Activated T-helper 9 cell treated with anti-CD3 and anti-CD28 coated beads, Interleukin-2, amount 50 U/mL, for 16 hours (primary cell): ENCODE results near the gene SSPN.

Experiments used
- DNase-seq: peaks from one replicate; pipeline ENCODE4 v3.0.0-alpha.2; 2020; ENCODE audit warnings: low read depth

SSPN gene, protein sequence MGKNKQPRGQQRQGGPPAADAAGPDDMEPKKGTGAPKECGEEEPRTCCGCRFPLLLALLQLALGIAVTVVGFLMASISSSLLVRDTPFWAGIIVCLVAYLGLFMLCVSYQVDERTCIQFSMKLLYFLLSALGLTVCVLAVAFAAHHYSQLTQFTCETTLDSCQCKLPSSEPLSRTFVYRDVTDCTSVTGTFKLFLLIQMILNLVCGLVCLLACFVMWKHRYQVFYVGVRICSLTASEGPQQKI

DNA sequence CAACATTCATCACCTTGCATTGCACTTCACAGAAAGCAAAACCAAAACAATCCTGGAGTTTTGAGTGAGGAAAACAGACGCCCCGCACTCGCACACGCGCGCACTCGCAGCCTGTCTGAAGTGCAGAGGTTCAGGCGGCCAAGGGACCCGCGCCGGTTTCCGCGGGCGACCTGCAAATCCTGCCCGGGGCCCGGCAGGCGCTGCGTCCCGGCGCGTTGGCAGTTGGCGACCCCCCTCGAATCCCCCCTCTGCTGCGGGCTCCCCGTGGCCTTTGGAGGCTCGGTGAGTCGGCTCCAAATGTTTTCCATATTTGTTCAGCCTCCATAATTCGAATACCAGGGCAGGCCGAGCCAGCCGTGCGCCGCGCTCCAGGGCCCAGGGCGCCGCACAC lies at the start of gene SSPN:
Gene SSPN, plus strand, starts transcription at position 324 of the 391 bp plus-strand sequence. CDS start 100 bp downstream, outside the sequence.
- DNase-seq: no peak

DNA sequence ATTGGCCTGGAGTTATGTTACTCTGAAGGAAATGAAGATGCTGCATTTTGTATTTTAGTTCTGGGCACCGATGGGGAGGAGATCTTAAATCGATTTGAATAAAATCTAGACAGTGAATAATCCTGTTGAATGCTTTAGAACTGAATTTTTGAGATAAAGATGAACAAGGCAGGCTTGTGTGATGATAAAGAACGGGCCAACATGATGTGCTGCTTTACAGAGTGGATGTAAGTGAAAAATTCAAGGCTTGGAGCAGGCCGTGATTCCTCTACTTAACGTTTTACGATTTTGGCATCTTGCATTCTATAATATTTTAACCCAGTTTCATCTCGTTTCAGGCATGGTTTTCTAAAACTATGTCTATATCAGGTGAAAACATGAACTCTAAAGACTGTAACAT lies 47.1 kb upstream of the SSPN start:
- no peak for DNase-seq

DNA sequence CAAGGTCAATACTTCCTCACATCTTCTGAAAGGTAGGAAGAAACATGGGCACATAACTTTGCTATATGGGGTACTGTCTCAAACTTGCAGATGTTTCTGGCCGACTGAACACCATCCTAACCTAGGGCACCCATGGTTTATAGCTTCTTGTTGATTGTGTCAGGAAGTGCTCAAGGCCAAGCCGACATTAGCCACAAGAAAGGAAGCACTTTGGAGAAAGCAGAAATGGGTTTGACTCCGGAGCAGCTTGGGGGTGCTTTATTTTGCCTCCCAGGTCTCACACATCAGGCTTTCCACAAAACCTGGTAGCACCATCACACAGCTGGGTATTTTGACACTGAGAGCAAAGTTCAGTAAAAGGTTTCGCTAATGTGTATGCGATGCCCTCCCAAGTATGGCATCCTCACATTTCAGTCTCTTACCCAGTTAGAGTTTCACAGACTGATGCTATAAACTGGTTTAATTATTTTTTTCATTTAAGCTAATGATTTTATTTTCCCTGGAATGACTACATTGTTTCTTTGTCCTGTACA lies 45.3 kb upstream of the SSPN start:
- DNase-seq: no peak

DNA sequence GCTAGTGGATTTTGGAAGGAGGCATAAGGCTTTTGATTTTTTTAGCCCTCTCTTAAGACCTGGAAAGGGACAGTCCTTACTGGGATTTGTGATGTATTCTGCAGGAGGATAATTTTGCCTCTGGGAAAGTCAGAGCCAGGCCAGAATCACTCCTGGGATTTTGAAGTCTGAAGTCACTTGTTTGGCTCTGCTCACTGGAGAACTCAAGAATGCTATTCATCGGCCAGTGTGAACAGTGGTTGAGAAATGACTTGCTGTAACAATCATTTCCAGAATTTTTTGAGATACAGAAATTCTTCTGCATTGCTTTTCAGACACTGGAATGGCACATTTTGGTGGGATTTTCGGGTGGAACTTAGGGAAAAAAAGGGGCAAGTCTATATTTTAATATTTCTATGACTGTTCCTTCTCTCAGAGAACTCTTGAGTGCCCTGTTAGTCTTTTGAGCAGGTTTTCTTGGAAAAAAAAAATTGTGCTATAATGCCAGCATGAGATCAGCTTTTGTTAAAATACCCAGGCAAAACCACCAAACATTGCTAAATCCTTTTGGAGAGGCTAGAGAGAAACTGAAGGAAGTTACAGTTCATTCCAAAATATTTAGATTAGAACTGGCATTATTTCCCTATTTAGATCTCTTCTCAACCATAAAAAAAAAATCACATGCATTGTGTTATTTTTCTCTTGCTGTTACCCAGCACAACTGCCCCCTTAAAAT lies 44.5 kb upstream of the SSPN start:
- no peak for DNase-seq

DNA sequence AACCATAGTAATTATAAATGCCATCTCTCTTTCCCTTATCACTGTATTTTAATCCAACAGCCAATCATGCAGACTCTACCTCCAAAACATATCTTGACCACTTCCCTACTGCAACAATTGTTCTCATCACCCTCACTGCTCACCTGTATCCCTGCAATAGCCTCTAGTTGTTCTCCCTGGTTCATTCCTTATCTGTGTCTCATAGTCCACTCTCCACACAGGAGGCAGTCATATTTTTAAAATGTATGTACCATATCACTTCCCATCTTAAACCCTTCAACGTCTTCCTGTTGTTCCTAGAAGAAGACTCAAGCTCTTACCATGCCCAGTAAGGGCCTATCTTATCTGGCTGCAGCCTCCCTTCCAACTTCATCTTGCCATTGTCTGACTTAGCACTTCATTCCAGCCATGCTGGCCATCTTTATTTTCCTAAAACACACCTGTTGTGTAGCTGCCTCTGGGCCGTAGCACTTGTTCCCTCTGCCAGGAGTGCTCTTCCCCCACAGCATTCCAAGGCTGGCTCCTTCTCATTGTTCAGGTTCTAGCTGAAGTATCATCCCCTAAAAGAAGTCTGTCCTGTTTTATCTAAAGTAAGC lies 42.8 kb upstream of the SSPN start:
- no peak for DNase-seq

DNA sequence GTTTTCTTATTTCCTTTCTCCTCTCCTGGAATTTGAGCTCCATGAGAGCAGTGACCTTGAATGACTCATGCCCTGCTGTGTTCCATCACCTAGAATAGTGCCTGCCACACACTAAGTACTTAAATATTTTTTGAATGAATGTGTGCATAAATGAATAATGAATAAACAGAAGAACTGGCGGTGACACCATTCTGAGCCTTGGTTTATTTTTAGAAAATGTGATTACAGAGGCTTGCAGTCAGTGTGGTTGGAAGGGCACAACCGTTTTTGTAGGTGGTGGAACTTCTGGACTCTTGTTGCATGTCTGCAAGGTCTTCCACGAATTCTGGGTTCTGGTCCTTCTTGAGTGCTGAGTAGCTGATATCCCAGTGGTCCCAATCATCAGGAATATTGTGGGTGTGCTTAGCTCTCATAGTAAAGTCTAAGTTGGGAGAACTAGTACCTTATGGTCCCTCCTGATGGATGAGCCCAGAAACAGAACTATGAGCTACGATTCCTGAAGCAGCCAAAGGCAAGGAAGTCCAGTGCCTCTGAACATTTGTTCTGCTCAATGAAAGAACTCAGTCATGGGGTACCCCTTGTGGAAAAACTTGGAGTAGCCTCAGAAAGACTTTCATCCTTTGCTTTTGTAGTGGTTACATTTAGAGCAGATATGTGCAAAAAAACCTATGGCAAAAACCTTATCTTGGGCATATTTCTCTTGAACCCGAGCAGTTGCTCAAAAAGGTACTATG lies 41.8 kb upstream of the SSPN start:
- DNase-seq: no peak

DNA sequence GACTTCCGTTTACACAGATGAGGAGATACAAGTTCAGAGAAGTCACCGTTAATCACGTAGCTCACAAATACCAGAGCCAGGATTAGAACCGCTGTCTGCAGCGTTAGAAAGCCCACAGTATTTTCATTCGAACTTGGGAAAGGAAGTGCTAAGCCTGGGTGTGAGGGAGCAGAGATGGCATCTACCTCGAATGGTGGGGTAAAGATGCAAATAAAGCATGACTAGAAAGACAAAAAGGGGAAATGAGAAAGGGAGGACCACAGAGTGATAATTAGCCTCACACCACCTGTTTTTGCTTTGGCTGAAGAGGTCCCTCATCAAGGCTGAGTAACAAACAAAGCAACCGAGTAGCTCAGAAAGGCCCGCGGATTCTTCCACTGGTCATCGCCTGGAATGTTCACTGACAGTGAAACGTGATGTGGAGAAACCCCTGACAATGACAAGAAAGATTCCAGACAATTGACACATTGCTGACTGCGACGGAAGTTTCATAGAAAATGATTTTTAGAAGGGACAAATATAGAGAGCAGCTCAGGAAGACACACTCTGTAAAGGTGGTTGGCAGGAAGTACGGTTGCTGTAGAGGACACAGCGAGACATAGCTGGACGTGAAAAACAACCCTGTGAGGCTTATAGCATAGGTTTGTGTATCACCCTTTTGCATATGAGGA lies 39.0 kb upstream of the SSPN start:
- DNase-seq: no peak

DNA sequence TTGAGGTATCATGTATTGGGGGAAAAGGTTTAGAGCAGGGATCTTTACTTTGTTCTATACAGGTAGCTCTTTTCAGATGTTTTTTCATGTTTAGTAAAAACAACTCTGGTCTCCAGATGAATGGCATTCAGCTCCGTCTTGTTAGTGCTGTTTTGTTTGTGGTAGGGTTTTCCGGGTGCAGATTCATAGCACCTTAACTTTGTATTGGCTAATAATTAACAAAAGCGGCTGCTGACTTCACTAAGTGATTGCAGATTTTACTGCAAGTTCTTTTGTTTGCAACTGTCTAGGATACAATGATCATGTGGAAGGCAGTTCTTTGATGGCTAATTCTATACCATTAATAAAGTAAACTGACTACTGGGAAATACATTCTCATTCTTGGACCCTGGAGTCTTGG lies 38.4 kb upstream of the SSPN start:
- DNase-seq: no peak

DNA sequence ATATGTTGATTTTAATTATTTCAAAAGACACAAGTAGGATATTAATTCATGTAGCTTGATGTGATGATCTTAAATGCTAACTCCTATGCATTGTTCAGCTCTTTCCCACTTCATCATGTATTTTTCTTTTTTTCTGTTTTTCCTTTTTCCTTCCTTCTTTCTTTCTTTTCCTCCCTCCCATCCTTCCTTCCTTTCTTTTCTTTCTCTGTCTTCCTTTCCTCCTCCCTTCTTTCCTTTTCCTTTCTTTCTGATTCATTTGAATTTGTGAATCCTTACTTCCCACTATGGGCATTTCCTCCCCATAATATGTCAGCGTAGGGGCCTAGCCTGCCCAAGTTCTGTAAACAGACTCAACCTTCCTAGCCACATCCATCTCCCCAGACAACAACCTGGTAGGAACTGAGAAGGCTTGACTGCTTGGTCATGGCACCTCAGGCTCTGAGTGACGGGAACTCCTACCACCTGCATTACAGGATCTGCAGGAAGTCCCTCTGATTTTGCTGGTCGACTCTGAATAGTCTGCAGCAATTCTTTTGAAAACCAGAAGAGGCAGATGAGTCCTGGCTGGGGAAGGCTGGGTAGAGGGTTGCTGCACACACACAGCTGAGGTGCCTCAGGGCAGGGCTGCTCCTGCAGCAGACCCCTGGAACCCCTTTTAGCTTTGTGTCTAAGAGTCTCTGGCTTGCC lies 37.2 kb upstream of the SSPN start:
- no peak for DNase-seq

DNA sequence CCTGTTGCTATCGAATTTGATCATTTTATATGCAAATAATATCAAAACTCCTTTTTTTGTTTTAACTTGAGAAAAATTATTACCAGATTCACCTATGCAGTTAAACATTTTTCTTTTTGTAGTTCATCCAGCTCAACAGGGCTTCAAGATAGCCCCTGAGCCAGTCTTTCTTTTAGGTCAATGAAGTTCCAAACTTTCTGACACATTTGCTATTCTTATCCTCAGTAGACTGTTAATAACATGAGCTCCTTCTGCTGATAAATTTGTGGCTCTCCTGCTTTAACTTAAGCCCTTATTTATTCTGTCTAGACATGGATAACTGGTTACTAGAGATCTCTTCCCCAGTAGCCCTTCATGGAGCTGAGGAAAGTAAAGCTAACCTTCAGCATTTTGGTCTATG lies 33.2 kb upstream of the SSPN start:
- DNase-seq: no peak

DNA sequence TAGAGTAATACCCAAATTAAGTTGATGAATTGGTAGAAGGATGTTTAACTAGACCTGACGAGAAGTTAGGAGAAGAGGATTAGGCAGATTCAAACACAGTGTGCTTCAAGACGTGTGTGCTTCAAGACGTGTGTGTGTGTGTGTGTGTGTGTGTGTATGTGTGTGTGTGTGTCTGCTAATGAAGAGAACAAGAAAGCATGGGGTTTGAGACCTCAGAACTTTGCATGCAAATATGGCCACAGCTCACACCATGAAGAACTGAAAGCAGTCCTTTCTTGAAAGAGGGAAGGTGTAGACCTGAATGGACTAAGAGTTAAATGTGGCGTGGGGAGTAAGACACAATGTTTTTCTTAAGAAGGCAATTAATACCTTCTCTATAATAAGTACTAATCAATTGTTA lies 32.5 kb upstream of the SSPN start:
- no peak for DNase-seq

DNA sequence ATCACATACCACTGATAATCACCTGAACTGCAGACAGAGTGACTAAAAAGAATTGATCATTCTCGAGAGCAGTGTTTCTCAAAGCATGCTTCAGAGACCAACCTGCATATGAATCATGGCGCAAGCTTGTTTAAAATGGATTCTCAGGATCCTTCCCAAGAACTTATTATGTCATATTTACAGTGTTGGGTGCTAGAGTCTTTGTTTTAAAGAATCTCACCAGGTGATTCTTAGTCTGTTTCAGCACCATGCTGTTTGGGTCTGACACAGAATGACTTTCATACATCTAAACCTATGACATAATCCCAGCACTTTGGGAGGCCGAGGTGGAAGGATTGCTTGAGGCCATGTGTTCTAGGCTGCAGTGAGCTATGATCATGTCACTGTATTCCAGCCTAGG lies 31.3 kb upstream of the SSPN start:
- no peak for DNase-seq

DNA sequence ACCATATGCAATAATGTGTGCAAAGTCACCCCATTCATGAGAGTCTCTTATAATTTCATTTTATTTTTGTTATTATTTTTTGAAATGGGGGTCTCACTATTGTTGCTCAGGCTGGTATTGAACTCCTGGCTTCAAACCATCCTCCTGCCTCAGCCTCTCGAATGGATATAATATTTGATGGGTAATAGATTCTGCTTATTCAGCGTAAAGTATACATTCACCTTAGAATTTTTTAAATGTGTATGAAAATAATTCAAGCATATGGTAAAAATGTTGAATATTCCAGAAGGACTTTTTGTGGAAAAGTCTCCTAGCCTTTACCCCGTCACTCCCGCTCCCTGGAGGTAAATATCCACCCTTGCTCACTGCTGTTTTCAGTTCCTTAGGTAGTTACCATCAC lies 23.4 kb upstream of the SSPN start:
- DNase-seq: no peak

DNA sequence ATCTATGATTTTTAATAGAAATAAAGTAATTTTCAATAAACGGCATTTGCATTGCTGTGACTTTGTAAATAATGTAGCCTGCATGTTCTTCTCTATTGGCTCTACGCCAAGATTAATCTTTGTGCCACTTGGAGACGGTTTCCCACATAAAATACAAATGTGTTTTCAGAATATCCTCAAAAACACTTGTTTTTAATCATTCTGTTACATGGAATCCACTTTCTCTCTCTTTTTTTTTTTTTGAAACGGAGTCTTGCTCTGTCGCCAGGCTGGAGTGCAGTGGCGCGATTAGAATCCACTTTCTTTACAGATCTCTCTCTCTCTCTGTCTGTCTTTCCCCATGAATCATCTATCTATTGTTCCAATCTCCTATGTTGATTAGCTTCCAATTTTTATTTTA lies 22.8 kb upstream of the SSPN start:
- DNase-seq: no peak

DNA sequence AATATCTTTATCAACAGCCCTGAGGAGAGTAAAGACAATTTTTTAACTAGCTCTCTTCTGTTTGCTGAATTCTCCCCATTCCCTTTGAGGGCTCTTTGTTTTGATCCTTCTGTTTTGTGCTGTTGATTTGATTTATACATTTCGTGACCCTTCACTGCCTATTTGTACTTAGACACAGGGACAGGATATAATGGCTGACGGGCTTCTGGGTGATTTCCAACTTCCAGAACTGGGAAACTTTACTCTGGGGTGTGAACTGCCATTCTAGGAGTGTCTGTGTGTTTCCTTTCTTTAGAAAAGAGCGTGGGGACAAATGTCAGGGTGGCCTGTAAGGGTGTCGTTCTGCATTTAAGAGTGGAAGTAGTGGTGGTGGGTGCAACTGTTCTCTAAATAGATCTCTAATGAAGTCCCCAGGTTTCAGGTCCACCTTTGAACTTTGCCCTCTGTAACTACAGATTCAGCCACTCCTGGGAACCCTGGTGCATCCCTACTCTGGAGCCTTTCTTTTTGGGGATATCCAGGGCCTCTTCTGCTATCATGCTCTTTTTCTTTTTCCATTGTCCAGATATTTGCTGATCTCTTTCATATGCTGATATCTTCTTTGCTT lies 22.3 kb upstream of the SSPN start:
- DNase-seq: no peak

DNA sequence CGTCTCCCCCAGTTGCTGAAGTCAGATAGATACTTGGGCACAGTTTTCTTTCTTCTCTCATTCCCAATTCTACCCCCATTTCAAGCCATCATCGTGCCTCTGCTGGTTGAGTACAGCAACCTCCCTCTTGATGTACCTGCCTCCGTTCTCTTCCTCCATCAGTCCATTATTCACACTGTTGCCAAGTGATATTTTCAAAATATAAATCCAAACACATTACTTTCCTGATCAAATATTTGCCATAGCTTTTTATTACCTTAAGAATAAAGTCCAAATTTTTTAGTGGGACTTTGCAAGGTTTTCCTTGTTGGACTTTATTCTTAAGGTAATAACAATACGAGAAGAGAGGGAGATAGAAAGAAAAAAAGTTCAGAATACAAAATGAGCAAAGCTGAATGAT lies 18.6 kb upstream of the SSPN start:
- no peak for DNase-seq

DNA sequence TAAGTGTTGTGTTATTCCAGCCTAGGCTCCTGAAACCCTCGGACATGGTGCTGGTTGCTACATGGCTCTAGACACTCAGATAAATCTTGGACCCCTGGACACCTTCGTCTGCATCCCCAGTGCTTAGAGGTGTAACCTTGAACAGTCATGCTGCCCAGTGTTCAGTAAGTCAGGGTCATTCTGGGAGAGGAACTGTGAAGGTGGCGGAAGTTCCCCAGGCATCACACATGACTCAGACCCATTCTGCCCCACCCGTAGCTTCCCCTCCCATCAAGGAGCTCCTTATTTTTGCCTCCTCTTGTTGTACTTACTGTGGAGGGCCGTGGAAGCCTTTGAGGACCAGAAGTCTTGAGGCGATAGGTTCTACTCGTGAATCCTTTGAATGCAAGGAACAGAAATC lies 18.1 kb upstream of the SSPN start:
- no peak for DNase-seq

DNA sequence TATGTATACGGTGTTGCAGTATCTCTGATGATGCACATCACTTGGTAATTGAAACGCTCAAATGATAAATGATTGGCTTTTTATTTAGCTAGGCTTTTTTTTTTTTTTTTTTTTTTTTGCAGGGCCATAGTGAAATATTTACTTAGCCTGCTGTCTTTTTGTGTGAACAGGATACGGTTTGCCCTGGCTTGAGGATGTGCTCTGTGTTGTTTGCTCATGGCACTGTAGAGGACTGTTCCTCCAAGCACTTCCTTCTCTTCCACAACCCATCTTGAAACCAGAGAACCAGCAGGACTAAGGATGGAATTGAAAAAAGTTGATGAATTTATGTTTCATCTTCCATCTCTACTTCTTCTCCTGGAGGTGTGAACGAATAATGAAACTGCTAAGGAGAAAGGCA lies 15.5 kb upstream of the SSPN start:
- no peak for DNase-seq

DNA sequence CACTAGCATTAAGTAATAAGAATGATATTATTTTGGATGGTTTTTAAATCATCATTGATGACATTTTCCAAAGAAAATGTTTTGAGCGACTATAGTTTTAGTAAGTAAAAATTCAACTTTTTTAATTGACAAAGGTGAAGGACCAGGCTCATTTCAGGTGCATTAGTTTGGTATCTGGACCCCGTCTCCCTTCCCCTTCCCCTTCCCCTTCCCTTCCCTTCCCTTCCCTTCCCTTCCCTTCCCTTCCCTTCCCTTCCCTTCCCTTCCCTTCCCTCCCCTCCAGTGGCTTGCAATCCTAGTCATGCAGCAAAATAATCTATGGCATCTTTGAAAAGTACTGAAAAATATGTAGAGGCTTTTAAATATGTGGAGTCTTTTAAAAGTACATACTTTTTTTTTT lies 13.0 kb upstream of the SSPN start:
- no peak for DNase-seq

DNA sequence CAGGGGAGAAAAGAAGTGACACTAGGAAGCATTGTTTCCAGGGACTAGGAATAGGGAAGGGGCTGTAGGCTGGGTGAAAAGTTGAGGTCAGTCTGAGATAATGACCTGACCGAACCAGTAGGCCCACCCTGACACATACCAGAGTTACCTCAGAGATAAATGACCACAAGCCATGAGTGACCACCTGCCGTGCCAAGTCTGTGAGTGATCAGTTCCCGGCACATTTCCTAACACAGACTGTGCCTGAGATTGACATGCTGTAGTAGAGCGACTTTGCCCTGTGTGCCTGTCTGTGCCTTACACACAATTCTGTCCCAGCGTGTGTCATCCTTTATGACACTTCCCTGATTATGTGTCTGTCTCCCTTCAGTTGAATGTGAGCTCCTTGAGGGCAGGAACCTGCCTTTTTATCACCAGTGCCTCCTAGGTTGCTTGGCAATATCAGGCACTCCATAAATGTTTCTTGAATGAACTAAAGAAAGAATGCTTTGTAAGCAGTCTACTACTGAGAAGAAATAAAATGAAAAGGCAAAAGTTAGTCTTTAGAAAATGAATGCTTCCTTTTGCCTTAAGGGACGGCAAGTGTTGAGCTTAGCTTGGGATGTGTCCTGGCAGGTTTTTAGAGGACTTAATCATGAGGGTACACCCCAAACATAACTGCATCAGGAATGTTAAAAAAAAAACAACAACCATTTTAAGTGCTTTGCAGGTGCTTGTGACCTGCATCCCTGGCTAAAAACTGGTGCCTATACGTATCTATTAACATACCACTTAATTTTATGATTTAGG lies 9.6 kb upstream of the SSPN start:
- DNase-seq: no peak
